Ureter (tissue), 1 donor: ENCODE results near the gene WWOX. TPM values are rescaled to one million over a fixed set of nuclear protein-coding genes. Genes with fewer than 3 reads are reported as not detected.
"Not testable (repeated sequence)": the region's sequence is repeated elsewhere in the genome, so short reads cannot be mapped to it uniquely, and the experiment has no call there.

Source experiments
- DNase-seq: peaks from one replicate; pipeline ENCODE4 v3.0.0-alpha.2; 2020; ENCODE audit warnings: low spot score
- total RNA-seq: library from RNA; stranded (reverse); gene quantifications from one replicate; pipeline ENCODE4 v1.2.4, GENCODE V29; 2023
- donor health status: DM: yes; HTN: yes; CAD: no.

WWOX gene
- total RNA-seq, 1 donor from 2014 or later = 23.5 TPM

DNA sequence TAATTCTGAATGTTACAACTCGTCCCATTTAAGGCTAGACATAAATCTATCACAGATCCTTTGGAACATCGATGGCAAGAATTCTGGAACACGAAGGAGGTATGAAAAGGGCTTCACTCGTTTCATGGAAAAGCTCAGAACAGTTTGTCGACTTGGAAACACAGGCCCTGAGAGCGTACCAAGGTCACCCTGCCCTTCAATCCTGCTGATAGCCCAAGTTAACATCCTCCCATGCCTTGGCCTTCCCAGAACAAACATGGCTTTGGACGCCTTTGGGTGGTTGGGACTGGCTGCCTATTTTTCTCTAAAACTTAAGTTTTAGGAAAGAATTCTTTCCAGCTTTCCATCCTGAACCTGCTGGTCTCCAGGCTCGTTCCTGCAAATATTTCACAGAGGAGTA, 1105.0 kb downstream of the WWOX start:
- DNase-seq = no peak

DNA sequence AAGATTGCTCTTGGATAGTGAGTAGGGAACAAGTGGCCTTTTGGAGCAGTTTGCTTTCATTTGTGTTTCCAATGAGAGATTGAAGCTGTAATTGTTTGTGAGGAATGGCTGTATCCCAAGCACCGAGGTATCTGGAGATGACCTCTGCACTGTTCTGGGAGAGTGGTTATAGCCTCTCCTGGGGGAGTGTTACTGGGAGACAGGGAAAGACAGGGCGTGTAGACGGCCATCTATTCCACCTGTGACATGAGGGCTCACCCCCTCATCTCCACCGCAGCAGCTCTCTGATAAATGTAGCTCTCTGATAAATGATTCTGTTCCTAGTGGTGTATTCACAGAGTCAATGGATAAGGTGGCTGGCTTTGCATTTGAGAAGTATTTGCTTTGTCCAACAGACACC, 1107.4 kb downstream of the WWOX start:
- DNase-seq = no peak

DNA sequence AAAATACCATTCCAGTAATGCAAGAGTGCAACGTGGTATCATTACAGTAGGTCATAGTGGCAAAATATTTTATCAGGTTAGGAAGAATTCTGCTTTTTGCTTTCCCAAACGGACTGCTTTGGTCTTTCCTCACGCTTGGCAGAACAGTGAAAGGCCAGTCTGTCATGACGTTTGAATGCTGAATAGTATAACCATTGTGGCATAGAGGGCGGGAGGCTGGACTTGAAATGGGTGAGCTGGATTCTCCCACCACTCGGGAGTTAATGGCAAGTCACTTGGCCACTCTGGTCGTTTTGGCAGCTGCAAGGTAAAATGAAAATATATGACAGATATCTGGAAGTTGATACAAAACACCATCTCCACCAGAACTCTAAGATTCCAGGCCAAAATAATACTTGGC, 1109.9 kb downstream of the WWOX start:
- DNase-seq = no peak

DNA sequence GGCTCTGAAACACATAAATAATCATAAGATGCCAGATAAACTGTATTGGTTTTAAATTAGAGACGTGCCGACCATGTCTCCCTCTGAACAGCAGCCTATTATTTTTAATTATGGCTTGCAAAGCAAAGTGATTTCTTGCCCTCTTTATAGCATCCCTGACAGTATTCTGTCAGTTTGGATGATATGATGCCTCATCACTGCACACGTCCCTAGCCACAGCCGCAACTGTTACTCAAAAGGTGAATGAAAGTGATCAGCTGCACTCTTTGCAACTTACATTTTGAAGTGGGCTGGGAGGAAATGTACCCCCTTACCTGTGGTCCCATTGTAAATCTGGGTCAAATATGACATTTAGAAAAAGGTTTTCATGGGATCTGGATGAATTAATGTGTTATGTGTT, 1111.2 kb downstream of the WWOX start:
- DNase-seq = no peak

DNA sequence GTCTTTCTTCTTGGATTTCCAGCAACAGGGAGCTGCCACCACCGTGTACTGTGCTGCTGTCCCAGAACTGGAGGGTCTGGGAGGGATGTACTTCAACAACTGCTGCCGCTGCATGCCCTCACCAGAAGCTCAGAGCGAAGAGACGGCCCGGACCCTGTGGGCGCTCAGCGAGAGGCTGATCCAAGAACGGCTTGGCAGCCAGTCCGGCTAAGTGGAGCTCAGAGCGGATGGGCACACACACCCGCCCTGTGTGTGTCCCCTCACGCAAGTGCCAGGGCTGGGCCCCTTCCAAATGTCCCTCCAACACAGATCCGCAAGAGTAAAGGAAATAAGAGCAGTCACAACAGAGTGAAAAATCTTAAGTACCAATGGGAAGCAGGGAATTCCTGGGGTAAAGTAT, 1112.1 kb downstream of the WWOX start:
- no peak for DNase-seq

DNA sequence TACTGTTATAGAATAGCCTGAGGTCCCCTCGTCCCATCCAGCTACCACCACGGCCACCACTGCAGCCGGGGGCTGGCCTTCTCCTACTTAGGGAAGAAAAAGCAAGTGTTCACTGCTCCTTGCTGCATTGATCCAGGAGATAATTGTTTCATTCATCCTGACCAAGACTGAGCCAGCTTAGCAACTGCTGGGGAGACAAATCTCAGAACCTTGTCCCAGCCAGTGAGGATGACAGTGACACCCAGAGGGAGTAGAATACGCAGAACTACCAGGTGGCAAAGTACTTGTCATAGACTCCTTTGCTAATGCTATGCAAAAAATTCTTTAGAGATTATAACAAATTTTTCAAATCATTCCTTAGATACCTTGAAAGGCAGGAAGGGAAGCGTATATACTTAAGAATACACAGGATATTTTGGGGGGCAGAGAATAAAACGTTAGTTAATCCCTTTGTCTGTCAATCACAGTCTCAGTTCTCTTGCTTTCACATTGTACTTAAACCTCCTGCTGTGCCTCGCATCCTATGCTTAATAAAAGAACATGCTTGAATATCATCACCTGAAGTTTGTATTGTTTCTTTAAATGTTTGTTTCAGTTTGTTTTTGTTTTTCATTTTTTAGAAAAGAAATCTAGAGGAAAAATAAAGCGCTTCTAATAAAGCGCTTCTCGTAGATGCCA, 1112.8 kb downstream of the WWOX start:
- DNase-seq = no peak

DNA sequence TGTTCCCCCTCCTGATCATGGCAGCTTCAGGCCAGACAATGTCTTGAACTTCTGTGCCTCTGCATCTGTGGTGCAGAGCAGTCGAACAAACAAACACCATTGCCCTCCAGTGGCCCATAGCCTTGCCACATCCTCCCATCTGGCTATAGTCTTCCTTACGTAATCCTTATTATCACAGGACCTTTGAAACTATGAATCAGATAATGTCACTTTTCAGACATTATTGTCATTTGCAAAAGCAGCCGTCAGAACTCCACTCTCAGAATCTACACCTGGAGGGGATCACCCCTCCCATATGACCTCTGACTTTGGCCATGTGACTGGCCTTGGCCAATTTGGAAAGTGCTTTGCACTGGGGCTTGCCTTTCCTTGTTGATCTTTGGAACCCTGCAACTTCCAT, 1113.8 kb downstream of the WWOX start:
- no peak for DNase-seq

DNA sequence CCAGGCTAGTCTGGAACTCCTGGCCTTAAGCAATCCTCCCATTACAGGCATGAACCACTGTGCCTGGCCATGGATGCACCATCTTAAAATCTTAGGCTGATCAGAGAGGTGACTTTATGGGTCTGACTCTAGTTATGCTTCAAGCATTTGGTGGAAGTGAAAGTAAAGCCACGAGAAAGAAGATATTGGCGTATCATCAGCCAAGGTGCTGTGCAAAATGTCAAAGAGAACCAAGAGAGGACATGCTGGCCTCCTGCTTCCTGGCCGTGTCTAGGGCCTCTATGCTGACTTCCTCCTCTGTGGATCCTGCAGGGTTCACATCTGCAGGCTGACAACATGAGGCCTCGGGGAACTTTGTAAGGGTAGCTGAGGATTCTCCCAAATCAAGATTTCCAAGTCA, 1115.8 kb downstream of the WWOX start:
- DNase-seq = no peak

DNA sequence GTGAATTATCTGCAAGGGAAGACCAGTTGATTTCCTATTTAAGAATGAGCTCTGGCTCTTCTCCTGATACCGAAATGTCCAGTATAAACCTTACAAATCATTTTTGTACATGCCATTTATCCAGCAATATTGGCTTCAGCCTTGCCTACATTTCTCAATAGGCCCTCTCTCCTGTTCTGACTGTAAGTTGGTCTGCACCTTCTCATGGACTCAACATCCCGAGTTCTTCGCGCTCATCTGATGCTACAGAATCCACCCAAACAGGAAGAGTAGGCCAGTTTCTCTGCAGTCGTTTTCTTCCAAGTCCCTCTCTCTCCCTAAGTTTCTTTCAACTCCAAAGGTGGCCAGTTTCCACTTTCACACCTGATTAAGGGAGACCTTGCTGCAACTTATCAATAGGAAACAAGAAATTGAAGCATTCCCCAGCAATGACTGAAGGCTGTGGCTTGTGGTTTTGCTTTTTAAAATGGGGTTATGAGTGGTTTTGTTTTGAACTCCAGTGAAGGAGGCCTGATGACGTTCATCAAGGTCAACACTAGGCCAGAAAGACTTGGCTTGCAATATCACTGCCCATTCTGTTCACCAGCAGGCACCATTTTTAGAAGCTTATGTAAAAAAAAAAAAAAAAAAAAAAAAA, 1118.0 kb downstream of the WWOX start:
- DNase-seq = no peak

DNA sequence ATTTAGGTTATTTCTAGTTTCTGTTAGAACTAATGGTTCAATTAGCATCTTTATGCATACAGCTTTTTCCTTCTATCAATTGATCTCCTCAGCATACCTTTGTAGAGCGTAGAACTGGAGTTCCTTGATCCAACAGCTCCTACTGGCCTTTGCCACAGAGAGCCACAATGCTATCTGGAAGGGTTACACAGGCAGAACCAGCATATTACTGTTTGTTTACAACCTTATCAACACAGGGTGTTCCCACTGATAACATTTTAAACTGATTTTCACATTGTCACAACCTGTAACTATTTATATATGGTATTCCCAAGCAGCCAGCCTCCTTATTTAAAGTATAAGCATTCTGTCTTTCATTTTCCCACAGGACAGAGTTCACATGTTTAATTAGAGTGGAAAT, 1118.9 kb downstream of the WWOX start:
- DNase-seq = no peak

DNA sequence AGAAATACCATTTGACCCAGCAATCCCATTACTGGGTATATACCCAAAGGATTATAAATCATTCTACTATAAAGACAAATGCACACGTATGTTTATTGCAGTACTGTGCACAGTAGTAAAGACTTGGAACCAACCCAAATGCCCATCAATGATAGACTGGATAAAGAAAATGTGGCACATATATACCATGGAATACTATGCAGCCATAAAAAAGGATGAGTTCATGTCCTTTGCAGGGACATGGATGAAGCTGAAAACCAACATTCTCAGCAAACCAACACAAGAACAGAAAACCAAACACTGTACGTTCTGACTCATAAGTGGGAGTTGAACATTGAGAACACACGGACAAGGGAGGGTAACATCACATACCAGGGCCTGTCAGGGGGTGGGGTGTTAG, 1126.5 kb downstream of the WWOX start:
- DNase-seq = not testable (repeated sequence)

DNA sequence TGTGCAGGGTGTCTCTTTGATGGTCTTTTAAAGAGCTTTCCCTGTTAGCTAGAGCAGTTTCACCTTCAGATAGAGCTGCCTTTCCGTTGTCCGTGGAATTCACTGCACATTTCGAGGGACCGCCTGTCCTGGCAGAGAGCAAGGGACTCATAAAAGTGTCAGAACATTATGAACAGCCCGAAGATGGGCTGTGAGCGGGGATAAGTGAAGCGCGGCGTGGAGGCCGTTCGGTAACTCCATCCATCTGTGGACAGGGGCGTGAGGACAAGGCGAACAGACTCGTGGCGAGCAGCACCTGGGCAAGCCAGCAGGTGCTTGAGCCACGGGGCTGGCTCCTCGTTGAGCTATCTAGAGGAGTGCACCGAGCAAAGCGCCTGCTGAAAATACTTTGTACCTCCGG, 1129.9 kb downstream of the WWOX start:
- DNase-seq = no peak

DNA sequence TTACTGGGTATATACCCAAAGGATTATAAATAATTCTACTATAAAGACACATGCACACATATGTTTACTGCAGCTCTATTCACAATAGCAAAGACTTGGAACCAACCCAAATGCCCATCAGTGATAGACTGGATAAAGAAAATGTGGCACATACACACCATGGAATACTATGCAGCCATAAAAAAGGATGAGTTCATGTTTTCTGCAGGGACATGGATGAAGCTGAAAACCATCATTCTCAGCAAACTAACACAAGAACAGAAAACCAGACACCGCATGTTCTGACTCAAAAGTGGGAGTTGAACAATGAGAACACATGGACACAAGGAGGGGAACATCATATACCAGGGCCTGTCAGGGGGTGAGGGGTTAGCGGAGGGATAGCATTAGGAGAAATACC, 1146.2 kb downstream of the WWOX start:
- DNase-seq = not testable (repeated sequence)

DNA sequence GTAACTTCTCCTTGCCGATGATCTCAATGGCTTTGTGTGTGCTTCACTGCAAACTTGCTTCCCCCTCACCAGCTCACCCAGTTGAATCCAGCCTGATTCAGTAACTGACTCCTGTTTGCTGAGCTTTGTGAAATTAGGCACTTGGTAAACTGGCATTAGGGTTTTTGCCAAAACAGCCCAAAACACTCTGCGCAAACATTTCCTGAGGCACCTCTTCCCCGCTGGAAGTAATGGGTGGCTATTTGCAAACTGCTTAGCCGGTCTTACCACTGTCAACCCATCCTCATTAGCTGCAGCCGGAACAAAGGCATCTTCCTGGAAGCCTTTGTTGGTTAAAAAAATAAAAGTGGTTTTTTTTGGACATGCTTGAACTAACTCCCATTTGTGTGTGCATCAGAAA, 1147.9 kb downstream of the WWOX start:
- no peak for DNase-seq

DNA sequence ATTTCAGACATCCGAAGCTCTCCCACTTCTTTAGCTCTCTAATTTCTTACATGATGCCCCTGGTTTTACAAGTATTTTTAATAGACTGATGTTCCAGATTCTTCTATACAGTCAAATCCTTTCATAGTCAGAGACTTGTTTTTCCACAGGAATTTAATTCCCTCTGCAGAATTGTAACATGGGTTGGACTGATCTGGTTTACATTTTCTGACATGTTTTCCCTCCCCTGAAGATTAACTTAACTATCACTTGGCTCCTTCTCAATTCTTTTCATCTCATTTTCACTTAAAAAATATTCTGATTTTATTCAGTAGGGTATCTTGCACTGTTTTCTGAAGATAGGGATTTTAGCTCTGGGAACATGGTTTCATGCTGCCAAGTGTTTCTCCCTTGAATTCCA, 1148.9 kb downstream of the WWOX start:
- DNase-seq = no peak

DNA sequence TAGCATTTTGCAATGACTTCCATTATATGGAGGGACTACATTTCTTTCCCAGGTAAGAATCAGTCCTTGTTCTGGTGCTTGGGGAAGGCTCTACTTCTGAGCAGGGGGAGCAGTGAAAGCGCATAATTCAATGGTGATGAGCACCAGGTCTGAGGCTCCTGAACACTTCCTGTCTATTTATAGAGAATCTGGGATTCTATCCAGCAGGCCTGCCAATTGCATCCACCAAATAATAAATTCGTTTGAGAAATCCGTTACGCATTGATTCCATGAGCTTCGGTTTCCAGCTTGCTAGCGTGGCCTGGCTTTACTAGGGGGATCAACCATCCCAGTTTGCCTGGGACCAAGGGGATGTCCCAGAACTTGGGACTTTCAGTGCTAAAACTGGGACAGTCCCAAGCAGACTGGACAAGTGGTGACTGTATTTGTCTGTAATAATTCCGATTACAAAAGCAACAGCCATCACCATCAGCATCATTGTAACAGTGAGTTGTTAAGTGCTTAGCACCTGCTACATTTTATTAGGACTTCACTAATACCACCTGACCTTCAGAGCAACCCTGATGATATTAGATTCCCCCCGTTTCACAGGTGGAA, 1151.1 kb downstream of the WWOX start:
- DNase-seq = no peak

DNA sequence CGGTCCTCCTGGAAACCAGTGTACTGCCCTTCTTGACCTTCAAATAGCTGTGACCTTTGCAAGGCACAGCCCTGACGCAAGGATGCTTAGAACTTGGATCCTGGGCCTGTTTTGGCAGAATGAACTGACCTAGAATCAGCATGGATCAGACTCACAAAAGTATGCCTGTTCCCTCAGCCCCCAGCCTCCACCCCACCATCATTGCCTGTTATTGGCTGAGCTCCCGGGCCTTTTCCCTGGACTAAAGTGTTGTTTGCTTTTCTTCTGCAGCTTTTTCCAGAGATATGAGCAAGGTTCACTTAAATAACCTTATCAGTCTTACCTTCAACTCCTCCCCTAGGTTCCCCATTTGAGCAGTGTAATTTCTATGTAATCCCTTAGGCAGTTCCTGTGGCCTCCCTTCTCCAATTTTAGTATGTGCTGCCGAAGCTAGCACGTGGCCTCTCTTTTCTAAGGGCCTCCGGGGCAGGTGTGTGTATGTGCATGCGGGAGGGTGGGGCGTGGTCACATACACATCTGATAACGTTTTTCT, 1153.7 kb downstream of the WWOX start:
- no peak for DNase-seq

DNA sequence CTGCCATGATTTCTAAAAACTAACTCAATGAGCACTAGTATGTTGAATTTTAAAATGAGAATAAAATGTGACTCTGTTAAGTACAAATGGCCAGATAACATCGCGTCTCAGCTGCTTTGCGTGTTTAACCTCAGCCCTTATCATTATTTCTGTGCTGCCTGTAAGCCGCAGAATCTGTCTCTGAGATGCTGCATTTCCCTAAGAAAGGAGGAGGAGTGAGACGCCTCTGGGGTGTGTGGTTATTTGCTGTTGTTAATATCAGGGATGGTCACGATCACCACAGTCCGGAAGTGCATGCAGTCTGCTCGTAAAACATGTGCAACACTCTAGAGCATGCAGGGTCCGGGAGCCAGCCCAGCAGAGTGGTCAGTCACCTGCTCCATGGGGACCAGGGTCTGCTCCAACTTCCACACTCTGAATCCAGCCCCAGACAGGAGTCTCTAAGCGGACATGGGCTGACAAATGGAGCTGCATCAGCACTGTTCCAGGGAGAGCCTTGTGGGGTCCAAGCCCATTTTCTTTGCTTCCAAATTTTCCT, 1158.6 kb downstream of the WWOX start:
- no peak for DNase-seq

DNA sequence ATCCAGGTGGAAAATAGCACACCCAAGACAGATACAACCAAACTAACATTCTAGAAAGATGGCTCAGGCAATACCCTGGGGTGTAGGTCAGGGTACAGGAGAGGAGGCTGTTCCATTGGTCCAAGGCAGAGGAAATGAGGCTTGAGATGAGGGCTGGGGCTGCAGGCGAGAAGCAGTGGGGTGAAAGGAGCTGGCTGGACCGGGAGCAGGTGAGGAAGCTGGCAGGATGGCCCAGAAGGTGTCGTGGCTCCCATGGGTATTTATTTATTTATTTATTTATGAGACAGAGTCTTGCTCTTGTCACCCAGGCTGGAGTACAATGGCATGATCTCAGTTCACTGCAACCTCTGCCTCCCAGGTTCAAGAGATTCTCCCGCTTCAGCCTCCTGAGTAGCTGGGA, 1161.4 kb downstream of the WWOX start:
- DNase-seq = not testable (repeated sequence)

DNA sequence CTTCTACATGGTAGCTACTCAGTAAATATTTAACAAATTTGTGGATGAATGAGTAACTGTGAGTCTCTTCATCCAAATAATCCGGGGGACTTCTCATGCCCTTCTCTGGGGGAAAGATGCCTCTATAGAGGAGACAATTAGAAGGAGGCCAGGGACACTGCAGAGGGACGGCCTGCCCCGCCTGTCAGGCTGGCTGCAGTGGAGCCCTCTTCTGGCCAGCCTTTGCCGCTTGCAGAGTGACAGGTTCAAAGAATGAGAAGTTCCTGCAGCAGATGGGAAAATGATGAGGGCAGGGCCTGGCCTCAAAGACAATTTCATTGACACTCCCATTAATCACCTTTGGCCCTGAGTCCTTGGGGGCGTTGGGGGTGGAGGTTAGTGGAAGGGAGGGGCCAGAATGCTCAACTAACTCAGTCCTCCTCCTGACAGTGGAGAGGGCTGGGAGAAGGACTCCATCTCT, 1162.1 kb downstream of the WWOX start:
- no peak for DNase-seq

DNA sequence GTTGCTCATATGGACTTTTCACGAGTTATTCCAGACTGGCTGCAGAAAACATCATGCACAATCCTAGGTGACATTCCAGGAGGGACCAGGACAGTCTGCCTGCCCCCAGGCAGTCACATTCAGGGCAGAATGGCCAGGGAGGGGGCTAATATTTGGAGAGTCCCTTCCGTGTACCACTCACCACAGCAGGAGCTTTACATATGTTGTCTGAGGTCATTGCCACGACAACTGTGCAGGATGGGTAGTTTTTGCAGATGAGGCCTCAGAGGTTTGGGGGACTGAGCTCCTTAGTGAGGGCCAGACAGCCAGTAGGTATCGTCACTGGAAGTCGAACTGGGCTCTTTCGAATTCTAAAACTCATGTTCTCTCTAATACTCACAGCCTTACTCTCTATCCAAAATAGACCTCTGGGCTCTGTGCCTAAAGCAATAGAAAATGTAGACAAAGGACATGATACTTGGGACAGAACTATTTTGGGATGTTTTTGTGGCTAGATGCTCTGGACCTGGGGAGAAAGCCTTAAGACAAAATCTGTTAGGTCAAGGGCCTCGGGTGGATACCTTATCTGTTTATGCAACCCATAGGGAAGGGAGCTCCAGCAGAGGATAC, 1162.6 kb downstream of the WWOX start:
- no peak for DNase-seq
